HG03066 (cell line): Measurements from ENCODE around the gene DSG1.
"Not testable (repeated sequence)": the region's sequence is repeated elsewhere in the genome, so short reads cannot be mapped to it uniquely, and the experiment has no call there.

Source experiments
- ATAC-seq: cut with Tn5 transposase; IDR thresholded peaks from one replicate; pipeline ENCODE4 v1.9.1; 2021; ENCODE audit warnings: low read depth; ENCODE audit not compliant: unreplicated experiment

The DSG1 gene

DNA sequence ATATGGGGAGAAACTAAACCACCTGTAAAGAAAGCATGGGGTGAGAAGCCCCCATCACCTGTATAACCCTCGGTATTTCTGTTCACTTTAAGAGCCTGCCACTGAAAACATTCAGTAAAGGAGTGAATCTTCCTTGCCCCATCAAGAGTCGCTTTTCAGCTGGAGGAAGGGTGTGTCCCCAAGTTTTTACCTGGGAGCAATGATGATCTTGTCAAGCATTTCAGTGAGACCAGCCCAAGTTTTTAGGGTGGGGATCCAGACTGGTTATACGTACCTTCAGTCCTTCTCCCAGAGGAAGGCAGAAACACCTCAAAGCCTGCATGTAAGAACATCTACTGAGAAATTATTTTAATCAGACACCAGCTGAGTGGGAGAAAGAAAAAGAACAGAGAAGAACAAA is at the start of gene DSG1:
Gene DSG1 (plus strand): TSS at position 301 of the 400 bp plus-strand sequence. CDS start 141 bp downstream, outside the sequence.
- no peak for ATAC-seq

DNA sequence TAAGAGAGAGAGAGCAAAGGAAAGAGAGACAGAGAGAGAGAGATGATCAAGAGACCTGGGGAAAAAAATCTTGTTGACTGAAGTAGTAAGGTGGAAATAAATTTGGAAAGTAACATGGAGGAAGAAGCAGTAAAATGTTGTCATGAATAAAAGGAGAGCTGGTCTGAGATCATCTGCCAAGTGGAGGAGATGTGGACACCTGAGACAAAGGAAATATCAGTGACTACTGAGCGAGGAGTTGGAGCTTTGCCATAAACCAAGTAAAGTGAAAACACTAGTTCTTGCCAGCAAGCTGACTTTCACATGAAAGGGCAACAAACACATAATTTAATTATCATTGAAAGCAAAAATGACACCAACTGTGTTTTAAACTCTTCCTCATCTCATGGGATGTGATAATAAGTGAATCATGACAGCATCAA is 49.0 kb upstream of the DSG1 start:
- no peak for ATAC-seq

- ATAC-seq = no peak
Observed at GRCh38 chr18:31269566-31269965, 48.4 kb upstream of the DSG1 start.

GRCh38 chr18:31270578-31270977 is 47.4 kb upstream of the DSG1 start:
- no peak for ATAC-seq

DNA sequence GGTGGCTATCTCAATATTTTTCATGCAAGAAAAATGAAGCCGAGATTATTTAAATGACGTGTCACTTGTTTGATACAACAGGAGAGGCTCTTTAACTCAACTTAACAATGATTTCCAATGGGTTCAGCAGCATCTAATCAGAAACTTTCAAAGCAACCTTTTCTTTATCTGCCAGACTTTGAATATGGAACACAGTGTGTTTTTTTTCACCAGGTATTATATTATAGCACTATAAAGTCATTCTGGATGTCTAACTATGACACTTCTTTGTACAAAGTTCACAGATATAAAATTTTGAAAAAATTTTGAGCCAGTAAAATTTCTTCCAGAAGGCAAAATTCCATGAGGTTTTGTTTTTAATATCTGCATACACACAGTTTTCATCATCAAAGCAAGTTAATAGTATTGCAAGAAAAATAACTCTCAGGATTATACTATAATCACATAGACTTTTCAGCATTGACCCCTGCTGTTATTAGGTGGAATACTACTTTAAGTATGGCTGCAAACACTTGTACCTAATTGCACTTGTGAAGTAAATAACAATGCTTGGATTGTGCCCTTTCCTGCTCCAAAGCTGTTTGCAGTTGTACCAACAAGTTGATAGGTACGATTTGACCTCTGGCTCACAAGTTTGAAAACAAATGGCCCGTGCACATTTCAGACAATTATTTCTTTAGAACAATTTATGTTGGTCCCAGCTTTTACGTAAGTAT is 44.0 kb upstream of the DSG1 start:
- no peak for ATAC-seq

- ATAC-seq = no peak
Observed at GRCh38 chr18:31274931-31275330, 43.0 kb upstream of the DSG1 start.

- no peak for ATAC-seq
Observed at GRCh38 chr18:31275722-31276463, 42.1 kb upstream of the DSG1 start.

- no peak for ATAC-seq
Observed at GRCh38 chr18:31278609-31279071, 39.3 kb upstream of the DSG1 start.

- no peak for ATAC-seq
Observed at GRCh38 chr18:31280502-31280901, 37.5 kb upstream of the DSG1 start.

DNA sequence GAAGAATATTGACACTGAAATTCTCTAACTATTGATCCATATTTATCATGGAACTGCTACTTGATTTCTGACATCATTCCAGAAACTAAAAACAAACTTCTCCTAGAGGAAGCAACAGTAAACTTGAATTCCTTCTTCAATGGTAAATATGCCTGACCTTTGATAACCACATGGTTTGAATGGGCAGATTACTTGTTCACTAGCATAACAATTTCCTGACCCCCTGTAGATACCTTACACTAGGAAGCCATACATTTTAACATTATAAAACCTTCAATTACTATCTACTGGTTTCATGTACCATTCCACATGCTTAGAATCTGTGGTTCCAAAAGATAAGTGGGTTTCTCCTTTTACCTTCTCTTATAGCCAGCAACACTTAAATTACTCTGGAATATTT is 36.5 kb upstream of the DSG1 start:
- no peak for ATAC-seq

DNA sequence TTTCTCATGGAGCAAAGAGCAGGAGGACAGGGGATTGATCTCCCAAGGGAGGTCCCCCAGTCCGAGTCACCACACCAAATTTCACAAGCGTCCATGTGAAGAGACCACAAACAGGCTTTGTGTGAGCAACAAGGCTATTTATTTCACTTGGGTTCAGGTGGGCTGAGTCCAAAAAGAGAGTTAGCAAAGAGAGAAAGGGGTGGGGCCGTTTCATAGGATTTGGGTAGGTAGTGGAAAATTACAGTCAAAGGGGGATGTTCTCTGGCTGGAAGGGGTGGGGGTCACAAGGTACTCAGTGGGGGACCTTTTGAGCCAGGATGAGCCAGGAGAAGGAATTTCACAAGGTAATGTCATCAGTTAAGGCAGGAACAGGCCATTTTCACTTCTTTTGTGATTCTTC is 28.5 kb upstream of the DSG1 start:
- ATAC-seq = not testable (repeated sequence)

DNA sequence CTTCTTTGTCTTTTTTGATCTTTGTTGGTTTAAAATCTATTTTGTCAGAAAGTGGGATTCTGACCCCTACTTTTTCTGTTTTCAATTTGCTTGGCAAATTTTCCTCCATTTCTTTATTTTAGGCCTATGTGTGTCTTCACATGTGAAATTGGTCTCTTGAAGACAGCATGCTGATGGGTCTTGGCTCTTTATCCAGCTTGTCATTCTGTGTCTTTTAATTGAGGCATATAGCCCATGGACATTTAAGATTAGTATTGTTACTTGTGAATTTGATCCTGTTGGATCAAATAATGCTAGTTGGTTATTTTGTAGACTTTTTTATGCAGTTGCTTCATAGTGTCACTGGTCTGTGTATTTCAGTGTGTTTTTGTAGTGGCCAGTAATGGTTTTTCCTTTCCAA is 26.3 kb upstream of the DSG1 start:
- ATAC-seq = no peak

DNA sequence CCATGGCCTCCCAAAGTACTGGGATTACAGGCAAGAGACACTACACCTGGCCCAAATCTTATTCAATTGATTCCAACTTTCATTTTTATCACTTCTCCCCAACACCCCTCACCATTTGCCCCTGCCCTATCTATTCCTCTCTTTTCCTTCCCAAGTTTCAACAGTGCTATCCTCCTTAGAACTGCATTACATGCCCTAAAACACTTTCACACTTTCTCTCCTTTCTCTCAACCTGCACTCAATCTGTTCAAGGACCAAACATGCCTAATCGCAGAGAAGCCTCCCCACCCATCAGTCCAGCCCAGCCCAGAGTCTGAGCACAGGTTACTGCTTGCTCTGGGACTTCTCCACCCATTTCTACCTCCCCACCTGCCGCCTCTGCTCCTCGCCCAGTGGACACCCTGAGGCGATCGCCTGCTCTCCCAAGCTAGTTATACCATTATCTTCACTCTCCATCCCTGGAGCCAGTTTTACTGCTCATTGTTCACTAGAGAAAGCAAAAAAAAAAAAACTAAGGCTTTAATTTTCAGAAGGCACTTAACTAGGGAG is 23.7 kb upstream of the DSG1 start:
- ATAC-seq = no peak

DNA sequence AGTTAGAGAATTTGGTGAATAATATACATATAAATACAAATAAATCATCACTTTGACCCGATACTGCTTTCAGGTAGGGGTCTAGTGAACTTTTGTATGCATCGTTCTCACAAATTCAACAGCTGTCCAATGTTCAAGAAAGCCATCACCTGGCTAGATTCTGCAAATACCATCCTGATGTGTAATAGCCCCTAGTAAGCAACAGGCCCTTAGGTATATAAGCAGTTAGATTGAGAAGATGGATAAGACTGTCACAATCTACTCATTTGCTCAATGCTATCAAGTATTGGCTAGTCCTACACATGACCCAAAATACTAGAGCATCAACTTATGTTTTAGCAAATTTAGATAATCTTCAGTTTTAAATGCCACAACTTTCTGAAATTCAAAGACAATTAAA is 20.7 kb upstream of the DSG1 start:
- ATAC-seq = no peak

DNA sequence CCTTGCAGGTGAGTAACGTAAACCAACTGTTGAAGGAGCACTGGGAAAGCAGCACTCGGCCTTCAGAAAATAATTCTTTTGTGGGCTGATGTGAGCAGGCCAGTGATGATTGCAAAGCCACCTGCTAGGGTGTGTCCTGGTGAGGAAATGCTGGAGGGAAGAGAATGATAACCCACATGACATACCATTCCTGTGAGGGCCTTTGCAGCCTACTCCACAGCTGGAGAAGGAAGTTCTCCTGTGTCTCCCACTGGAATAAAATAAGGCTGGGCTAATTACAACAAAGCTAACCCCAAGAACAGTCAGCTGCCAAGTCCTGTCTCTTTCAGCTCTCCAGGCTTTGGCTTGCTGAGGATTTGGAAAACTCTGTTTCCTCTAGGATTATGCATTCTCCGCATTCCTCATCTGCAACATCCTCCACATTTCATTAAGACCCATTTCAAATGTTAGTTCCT is 16.7 kb upstream of the DSG1 start:
- no peak for ATAC-seq

DNA sequence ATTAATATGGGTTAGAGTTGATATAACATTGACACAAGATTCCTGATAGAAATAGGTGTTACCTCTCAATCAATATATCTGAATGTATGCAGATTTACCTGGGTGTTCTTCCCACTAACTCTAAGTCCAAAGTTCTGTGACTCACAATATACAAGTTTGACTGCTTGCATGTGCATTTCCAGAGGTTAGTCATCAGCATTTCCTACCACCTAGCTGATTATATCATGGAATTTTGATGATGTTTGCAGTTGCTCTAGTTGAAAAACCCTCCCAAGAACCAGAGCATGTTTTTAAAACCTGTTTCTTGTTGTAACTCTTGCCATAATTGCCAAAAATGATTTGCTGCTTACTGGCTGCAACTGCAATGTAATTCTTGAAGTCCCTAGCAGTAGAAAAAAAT is 15.0 kb upstream of the DSG1 start:
- ATAC-seq = no peak

DNA sequence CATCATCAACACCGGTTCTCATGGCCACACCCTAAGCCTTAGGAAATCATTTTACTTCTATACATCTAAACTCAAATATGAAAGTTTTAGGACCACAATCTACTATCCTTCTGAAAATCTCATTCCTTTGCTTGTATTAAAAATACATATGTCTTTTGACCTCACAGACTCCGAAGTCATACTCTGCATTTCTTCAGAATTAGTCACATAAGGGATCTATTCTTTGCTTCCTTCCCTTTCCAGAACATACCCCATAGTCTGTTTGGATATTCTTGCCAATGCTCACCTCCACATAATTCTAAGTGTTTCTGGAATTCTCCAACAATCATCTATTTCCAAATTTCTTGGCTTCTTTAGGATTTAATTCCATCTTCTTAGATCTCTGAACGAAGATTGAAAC is 14.2 kb upstream of the DSG1 start:
- ATAC-seq = no peak

- no peak for ATAC-seq
Observed at GRCh38 chr18:31309115-31309514, 8.8 kb upstream of the DSG1 start.

- ATAC-seq = no peak
Observed at GRCh38 chr18:31316974-31317373, 986 bp upstream of the DSG1 start.

GRCh38 chr18:31321719-31322118 is 3.8 kb downstream of the DSG1 start:
- ATAC-seq = no peak

DNA sequence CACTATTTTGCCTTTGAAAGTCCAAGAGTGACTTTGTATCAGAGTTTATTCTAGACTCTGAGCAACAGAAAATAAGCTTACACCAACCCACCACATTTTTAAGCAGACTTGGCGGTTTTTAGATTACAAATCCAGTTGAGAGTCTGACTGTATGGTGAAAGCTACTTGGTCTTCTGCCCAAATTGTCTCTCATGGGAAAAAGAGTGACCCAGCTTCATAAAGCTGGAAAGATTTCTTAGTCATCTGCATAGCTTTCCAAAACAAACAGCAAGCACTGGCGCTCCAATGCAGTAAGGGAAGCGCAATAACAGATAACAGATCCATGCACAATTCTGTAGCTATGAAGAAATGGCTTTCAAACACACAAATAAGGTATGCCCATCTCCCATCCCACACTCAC is 7.1 kb downstream of the DSG1 start:
- ATAC-seq = no peak
